ENCODE measurements around the gene TRPV6.

The TRPV6 gene

DNA sequence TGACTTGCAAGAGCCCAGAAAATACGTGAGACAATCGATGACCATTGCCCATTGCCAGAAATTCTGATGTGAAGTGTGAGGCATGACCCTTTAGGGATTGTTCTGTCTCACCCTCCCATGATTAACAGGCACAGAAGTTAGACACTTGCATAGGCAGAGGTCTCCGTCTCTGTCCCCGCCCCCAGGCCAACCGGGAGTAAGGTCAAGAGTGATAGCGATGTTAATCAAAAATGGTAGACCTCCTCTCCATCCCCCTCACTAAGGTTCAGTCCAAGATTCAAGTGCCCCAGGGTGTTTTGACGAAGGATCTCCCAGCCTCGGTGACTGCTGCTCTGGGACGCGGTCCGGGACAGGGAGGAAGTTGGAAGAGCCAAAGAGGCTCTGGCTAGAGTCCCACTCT is 22.7 kb upstream of the TRPV6 start:
- DNase-seq (ENCODE audit: low spot score), result no peak

DNA sequence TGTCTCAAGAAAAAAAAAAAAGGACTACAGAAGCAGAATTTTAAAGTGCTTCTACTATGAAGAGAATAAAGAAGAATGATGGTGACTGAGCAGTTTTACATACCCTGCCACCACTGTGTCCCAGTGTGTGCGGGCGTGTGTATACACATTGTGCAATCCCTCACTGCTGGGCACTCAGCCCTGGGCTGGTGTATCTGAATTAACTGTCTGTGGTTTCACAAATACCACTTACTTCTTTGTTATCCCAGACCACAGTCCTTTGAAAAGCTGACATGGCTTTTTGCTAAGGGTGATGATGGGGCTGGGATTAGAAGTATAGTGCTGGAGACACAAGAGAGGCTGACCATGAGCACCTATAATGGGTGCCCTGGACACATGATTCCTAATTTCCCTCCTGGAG is 21.1 kb upstream of the TRPV6 start:
- no peak for DNase-seq (ENCODE audit: low spot score)

DNA sequence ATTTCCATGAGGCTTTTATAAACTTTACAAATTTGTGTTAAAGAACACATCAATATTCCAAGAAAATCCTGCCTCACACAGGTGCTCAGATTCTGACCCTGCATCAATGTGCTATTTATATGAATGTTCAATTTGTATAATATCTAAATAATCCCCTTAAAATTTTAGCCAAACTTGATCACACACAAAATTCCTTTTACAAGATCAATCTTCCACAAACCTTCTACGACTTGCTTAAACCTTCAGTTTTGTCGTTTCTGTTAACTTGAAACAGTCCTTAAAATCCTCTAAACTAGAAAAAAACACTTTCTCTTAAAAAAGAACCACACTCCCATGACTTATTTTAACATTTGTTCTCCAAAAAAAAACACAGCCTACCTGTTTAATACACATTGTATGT is 20.2 kb upstream of the TRPV6 start:
- no peak for DNase-seq (ENCODE audit: low spot score)

DNA sequence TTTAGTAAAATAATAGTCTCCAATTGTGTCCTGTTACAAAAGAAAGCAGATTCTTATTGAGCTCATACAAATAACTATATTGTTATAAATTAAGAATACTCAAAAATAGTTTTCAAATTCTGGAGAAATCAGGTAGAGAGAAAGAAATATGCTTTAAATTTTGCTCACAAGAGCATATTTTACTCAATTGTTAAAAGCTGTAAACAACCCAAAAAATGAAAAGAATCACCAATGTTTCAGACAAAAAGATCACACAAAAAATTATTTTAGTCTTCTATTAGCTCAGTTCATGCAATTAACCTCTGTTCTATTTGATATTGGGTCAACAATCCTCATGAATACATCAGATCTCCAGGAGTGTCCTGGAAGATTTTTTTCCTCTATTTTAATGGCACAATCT is 18.6 kb upstream of the TRPV6 start:
- no peak for DNase-seq (ENCODE audit: low spot score)

DNA sequence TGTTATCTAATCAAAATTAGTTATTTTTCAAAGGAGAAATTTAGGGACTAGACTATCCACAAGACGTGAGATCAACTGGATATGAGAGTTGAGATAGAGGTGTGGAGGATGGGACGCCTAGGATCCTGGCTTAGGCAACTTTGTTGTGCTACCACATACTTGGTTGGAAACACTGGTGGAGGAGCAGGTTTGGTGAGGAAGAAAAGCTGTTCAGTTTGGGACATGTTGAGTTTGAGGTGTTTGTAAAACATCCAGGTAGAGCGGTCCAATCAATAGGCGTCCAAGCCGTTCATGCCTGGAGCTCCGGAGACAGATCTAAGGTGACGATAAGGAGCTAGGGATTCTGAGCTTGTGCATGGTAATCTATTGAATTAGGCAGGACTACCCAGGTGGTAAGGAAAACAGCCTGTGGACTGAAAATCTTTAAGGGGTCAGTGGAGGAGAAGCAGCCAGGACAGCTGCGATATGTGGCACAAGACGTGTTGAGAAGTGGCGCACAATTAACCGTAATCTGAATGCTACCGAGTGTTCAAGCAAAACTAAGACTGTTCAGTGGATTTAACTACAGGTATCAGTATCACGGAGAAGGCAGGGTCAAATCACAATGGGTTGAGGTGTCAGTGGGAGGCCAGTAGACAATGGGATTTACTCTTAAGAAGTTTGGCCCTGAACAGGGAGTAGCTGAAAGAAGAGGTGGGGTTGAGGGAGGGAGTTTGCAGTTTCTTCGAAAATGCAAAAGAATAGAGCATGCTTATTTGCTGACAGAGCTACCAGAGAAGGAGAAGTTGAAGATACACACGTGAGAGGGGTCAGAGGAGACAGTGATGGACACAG is 16.1 kb upstream of the TRPV6 start:
- DNase-seq (ENCODE audit: low spot score), result no peak

DNA sequence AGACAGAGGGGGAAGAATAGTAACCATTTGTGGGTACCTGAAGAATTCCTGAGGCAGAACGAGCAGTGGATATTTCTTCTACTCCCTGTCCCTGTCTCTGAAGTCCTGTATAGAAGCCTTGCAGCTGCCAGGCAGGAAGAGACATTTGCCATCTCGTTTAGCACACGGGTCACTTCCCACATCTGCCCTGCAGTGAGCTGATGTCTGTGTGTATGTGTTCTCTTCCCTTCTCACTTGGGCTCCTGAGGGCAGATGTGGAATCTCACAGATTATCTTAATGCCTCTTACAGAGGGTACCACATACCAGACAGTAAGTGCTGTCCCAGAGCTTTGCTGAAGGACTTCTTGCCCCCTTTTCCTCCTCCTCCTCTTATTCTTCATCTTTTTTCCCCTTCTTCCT is 14.1 kb upstream of the TRPV6 start:
- no peak for DNase-seq (ENCODE audit: low spot score)

DNA sequence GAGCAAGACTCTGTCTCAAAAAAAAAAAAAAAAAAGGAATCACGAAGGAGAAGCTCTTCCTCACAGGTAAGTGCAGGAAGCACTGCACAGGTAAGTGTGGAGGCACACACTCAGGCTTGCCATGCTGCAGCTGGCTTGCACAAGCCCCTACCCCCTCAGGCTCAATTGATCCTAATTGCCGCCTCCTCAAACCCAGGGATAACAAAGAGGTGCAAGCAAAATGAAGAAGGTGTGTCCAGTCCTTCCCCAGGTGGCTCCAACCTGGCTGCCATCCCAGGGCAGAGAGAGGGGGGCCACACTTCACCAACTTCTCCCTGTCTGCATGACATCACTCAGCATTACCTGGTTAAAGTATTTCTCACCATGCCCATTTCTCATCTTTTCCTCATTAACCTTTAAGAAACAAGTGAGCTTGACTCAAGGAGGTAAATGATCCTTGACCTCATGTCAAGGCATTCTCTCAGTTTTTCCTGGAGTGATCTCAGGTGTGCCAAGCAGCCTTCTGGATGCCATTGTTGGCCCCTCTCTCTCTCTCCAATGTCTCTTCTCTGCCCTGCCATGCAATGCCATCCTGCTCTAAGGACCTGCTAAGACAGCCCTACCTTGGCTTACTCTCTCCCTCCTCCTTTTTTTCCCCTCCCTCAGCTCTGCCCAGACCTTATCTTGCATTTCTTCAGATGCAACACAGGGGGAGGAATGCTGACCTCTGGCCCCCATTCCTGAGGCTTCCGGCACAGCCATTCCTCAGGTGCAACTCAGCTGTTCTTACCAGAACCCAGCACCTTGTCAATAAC is 13.0 kb upstream of the TRPV6 start:
- DNase-seq (ENCODE audit: low spot score), result no peak

DNA sequence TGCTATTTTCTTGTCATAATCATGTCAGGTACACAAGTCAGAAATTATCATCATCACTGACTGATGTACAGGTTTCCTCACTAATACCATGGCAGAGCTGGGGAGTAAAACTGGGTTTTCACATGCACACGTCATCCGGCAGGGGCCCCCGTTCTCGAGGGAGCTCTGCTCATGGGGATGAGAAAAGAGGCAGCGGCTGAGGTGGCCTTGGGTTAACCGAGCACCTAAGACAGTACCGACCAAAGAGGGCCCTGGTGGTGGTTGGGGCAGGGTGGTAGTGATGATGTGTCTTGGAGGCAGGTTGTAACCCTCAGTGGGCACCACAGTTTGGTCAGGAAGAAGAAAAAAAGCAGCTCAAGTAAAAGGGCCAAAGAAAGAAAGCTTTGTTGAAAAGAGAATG is 12.1 kb upstream of the TRPV6 start:
- DNase-seq (ENCODE audit: low spot score), result no peak

DNA sequence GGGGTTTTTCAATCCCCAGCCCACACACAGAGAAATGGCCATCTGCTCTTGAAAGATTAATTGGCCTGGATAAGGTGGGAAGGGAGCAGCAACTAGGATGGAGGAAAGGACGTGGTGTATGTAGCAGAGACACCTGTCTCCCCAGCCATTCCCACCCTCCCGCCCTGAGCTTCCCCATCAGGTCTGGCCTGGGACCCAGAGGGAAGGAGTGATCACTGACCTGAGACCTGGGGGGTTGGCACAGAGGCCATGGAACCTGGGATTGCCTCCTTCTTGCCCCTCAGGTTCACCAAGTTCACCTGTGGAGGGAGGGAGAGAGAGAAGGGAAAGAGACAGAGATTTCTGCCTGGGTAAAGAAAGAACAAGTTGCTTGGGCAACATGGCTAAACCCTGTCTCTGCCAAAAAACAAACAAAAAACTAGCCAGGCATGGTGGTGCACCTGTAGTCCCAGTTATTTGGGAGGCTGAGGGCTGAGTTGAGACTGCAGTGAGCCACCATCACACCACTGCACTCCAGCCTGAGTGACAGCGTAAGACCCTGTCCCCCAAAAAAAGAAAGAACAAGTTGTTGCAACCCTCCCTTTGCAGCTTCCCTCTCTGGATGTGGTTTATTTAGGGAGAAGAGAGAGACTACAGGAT is 11.3 kb upstream of the TRPV6 start:
- DNase-seq (ENCODE audit: low spot score), result no peak

DNA sequence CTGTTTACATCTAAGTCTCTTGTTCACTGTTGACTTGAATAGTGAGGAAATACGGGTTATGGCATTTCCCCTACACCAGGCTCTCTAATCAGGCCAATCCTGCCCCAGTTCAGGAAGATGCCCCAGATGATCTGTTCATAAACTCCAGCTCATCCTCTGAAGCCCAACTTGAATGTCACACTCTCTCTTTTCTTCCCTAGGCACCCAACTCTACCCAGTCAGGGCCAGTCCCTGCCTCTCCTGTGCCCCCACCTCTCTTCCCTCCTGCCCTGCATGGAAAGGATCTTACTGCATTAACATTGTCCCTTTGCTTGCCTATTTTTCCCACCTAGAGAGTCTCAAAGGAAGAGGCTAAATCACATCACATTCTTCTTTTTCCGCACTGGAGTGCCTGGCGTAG is 10.6 kb upstream of the TRPV6 start:
- no peak for DNase-seq (ENCODE audit: low spot score)

DNA sequence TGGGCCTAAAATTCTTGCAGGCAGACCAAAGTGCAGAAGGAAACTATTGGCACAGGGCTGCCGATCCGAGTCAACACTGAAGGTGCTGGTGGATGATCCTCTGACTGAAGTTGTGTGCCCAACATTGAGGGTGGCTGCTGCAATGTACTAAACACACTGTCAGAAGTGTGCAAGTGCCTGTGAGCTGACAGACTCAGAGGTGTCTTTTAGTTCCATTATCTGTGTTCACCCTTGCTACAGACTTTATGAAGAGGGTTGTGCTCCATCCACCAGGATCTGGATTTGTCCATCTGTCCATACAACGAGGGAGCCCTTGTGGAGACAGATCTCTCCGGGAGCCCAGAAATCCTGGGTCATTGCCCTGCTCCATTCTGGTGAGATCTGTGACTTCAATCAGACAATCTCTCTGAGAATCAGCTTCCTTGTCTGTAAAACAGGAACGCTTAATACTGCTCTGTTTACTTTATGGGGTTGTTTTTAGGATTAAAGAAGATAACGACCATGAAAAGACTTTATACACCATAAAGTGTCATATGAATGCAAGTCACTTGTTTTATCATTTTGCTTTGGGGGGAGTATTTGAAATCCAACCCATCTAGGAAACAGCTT is 9.5 kb upstream of the TRPV6 start:
- DNase-seq (ENCODE audit: low spot score), result no peak

DNA sequence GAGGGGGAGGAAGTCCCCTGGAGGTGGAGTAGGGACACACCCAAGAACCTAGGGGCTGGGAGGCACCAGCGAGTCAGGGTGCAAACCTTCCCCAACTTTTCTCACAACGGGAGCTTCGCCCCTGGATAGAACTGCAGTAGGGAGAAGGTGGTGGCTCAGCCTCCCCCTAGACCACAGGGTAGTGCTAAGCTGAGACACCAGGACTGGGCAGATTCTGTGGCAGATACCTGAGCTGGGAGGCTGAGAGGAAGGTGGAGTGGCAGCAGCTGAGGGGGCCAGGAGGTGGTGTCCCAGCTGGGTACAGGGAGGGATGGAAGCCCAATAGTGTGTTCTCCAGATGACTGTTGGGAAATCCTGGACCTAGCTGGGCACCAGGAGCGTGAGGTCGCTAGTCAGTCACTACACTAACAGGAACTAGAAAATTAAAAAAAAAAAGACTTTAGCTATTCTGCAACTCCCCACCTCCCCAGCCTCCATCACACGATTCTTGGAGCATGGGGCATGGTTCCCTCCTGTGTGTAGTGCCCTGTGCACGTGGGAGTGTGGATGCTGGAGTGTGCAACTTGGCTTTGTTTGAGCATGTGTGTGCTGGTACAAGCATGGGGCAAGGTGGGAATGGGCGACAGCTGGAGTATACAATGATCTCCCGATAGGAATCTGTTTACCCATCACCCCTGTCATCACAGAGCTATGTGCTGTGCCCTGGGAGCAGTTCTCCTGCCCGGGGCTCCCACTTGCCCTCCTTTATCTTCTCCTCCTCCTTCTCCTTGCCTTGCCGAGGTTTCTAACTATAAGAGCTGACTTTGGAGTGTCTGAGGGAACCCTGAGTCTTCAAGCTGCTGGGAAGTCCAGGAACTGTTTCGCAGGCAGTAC is 8.8 kb upstream of the TRPV6 start:
- DNase-seq (ENCODE audit: low spot score), result no peak

DNA sequence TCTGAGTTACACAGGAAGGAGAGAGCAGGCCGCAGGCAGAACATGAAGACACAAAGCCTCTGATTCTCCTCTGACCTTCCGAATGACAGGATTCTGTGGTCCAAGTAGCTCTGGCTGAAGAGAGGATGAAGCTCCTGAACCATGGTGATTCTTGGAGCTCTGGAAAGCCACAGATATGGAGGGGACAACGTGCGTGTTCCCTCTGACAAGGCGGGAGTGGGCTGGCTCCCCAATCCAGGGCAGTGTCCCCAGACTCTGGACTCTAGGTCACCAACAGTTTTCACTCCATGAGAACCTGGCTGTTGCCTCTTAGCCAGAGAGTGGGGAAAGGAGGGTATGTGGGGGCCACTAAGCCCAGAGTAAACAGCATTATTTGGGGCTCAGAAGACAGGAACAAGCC is 7.4 kb upstream of the TRPV6 start:
- no peak for DNase-seq (ENCODE audit: low spot score)

DNA sequence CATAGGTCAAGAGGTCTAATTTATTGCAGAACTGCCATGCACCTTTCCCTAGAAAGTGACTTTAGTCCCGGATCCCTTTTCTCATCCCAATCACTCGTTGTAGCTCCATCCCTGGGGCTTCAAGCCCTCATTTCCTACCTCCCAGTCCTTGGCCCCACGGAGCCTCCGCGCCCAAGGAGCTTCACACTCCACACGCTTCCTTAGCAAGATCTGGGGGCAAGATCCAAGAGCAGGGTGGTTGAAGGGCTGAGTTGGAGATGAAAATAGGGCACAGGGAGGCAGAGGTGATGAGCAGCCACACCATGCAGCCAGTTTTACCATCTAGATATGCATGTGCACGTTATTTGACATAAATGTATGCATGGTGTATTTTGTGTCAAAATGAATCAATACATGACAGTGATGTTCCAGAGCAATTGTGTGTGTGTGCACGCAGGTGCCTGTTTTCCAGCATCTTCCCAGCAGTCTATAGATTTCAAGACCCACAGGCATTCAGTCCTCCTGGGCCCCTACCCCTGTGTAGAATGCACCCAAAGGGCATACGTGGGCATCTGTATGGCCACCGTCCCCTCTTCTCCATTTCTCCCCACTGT is 6.0 kb upstream of the TRPV6 start:
- no peak for DNase-seq (ENCODE audit: low spot score)

DNA sequence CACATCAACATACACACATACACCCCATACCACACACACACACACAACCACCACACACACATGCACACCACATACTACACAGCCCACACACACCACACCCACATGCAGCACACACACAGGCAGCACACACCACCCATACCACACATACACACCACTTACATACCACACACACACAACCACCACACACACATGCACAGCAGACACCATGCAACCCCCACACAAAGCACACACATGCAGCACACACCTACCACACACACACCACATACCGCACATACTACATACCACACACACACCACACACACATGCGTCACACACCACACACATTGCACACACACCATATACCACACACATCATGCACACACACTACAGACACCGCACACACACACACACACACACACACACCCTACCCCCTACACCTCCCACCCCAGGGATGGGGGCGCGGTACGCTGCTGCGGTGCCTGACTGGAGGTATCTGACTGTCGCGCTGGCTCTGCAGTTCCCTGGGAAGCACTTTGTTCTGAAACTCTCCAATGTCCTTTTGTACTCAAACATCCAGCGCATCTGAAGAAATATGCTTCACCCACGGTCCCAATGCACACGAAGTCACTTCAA is 5.4 kb upstream of the TRPV6 start:
- DNase-seq (ENCODE audit: low spot score), result no peak

DNA sequence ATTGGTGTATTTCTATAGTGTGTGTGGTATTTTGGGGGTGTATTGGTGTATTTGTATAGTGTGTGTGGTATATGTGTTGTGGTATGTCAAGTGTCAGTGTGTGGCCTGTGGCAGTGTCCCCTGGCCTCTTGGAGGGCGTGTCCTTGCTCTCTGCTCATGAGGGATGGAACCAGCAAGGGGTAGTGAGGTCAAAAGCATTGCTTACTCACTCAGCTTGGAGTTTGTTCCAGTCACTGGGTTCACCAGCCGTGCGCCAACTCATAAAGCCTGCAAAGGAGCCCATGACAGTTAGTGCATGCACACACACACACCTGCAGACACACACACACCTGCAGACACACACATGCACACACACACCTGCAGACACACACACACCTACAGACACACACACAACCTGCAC is 4.3 kb upstream of the TRPV6 start:
- DNase-seq (ENCODE audit: low spot score), result no peak

DNA sequence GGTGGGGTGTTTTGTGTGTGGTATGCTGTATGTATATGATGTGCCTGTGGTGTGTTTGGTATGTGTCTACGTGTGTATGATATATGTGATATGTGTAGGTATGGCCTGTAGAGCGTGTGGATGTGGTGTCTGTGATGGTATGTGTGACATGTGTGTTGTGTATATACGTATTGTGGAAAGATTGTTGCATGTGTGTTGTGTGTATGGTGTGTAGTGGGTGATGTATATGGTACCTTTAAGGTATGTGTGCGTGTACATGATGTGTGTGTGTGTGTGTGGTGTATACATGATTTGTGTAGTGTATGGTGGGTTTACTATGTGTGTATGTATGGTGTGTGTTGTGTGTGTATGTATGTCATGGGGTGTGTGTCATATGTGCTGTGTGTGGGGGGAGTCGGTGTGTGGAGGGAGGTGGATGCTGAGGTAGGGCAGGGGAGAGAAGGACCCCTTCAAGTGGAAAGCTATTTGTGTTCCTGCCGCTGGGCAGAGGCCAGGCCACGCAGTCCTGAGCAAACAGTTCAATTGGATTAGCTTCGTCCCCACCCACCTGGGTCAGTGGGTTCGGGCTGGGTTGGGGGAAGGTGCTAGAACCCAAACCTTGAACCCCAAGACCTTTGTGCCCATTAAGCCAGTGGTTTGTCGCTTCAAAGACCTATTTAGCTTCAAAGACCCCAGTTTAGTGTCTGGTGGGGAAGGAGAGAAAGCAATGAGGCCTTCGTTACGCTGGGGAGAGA is 1.9 kb upstream of the TRPV6 start:
- no peak for DNase-seq (ENCODE audit: low spot score)

DNA sequence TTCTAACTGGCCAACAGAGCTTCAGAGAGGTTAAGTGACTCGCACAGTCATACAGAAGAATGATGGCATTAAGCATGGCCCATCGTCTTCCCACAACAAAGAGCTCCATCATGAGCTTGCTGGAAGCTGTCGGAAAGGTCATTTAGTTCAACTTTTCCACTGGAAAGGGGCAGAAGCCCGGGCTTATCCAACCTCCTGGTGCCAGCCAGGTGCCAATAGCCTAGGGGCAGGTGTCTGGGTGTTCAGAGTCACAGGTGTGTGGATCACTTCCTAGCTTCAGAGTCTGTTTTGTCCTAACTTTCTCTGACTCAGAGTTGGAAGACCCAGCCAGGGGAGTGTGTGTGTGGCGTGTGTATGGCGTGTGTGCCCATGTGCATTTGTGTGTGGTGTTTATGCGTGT is 1.3 kb upstream of the TRPV6 start:
- DNase-seq (ENCODE audit: low spot score), result peak; percentile 50

DNA sequence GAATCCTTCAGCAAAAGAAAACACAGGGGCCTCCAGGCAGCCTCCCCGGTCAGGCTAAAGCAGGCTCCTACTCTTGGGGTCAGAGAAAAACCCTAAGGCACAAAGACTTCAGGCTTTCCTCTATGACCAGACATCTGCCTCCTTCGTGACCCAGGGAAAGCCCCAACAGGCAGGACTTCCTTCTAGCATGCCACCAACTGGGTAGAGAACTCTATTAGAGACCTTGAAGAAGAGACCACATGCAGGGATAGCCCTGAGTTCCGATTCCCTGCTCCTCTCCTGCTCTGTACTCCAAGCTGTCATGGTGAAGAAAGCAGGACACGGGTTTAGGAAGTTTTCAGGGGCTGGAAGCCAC is 1.3 kb downstream of the TRPV6 start:
- no peak for DNase-seq (ENCODE audit: low spot score)

DNA sequence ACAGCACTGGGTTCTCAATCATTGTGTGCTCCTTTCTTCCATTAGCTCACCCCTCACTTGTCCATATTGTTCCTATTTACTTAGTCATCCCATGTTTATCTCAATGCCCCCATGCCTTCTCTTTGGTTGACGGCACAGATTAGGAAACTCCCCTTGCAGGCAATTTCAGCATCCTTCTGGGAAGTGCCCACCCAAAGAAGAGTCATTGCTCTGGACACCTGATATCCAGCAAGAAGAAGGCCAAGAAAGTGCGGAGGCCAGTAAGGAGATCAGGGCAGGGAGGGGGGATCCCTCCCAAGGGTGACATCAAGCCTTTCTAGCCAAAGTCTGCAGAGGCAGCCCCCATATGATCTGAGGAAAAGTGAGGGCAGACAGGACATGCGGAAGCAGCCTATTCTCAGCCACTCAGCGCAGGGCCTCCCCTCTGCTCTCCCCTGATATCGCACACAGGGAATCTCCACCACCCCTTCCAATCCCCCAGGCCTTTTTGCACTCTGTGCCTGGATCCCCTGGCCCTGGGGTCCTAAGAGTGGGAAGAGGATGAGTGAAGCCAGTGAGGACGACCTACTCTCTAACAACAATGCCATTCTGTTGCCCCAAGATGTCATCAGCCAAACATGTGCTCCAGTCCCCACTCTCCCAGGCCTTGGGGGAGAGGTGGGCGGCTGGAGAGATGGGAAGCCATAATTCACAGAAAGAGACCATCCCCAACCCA is 1.8 kb downstream of the TRPV6 start:
- DNase-seq (ENCODE audit: low spot score), result peak; percentile 39

Measured in SW480 (cell line).